Mucosa of descending colon (tissue), 3 donors: ENCODE results near the gene ARID1B. TPM values are rescaled to one million over a fixed set of nuclear protein-coding genes. Genes with fewer than 3 reads are reported as not detected.

ENCODE experiments used
- ATAC-seq: fragments of 200-7000 bp; cut with Tn5 transposase; one replicate; pipeline ENCODE4 v1.9.1; 2020; ENCODE audit warnings: mild to moderate bottlenecking, moderate library complexity
- DNase-seq, 3 donors: peaks; one replicate each; pipeline ENCODE4 v3.0.0-alpha.2; 2020
- H3K36me3 ChIP-seq: fragments of 200-600 bp; one replicate; pipeline ENCODE4 v1.8.0; 2021; ENCODE audit warnings: low read depth, mild to moderate bottlenecking
- H3K4me1 ChIP-seq: fragments of 200-600 bp; one replicate; pipeline ENCODE4 v1.8.0; 2021; ENCODE audit warnings: low read depth, mild to moderate bottlenecking
- H3K4me3 ChIP-seq: fragments of 200-600 bp; one replicate; pipeline ENCODE4 v1.8.0; 2021; ENCODE audit warnings: mild to moderate bottlenecking
- H3K9me3 ChIP-seq: fragments of 200-600 bp; one replicate; pipeline ENCODE4 v1.8.0; 2021; ENCODE audit warnings: mild to moderate bottlenecking
- intact Hi-C, 2 donors: fragments of 100-400 bp; cut with DNase I in 1 of 2; cut with micrococcal nuclease in 1 of 2; formaldehyde crosslinking; loops; one replicate each; pipeline versions ENCODE4 v1.11.0 to v1.11.1; 2022; cut with DNase I, micrococcal nuclease
- total RNA-seq, 3 donors: library from RNA; stranded (reverse); fragmentation: NEBNext Ultra II Directional in 2 of 3; extraction: Animal tissue kit (Norgen Biotek cat#: 25700) in 2 of 3; gene quantifications; one replicate each; pipeline versions ENCODE4 v1.2.1 to v1.2.4, GENCODE V29; 2021 to 2023
- TF ChIP-seq, protein P1 (sequence below): fragments of 200-600 bp; IDR thresholded peaks from one replicate; pipeline ENCODE4 v1.8.0; 2022; ENCODE audit warnings: antibody characterized with exemption, mild to moderate bottlenecking
- donor health status: DM: no; HTN: no; CAD: no; lungs with moderate emphysema.
- donor health status: DM: no; HTN: no; CAD: no.
- donor health status: DM: no; HTN: yes; CAD: no.

The ARID1B gene
- total RNA-seq, 3 donors from 2014 or later, result 71.8 to 102 (median 101) TPM

DNA sequence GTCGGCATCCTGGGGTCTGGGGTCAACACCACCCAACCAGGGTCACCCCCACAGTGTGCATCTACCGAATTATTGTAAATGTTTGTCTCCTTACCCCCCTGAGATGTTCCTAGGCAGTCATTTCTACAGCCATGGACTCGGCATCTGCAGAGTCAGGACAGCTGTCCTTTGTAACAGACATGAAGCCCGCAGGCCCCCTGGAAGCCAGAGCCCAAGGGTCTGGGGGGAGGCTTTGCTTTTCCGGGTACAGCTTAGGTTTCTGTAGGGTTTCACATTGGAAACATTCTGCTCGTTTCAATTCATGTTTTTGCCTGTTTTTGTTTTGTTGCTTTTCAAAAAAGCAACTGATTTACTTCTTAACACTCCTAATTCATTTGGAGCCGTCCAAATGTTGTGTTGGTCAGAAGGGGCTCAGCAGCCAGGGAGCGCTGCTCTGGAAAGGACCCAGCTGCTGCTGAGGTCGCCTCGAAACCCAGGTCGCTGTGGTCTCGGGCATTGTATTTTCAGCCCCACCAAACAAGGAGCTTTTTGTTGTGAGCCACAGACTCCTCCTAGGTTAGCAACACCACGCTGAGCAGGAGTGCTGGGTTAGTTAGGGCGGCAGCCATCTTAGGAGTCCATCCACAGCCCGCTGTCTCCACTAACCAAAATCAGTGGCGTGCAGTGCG lies 385.7 kb downstream of the ARID1B start:
- Histone ChIP-seq H3K36me3 (no peaks in the 10 kb centered on the region), H3K4me1 (no peaks in the 10 kb centered on the region), H3K4me3 (no peak overlapping the region), H3K9me3 (no peaks in the 10 kb centered on the region)
- DNase-seq, result no peak
- intact Hi-C loops, result no loop called here
- no peak for ATAC-seq
- TF ChIP-seq, protein P1, sequence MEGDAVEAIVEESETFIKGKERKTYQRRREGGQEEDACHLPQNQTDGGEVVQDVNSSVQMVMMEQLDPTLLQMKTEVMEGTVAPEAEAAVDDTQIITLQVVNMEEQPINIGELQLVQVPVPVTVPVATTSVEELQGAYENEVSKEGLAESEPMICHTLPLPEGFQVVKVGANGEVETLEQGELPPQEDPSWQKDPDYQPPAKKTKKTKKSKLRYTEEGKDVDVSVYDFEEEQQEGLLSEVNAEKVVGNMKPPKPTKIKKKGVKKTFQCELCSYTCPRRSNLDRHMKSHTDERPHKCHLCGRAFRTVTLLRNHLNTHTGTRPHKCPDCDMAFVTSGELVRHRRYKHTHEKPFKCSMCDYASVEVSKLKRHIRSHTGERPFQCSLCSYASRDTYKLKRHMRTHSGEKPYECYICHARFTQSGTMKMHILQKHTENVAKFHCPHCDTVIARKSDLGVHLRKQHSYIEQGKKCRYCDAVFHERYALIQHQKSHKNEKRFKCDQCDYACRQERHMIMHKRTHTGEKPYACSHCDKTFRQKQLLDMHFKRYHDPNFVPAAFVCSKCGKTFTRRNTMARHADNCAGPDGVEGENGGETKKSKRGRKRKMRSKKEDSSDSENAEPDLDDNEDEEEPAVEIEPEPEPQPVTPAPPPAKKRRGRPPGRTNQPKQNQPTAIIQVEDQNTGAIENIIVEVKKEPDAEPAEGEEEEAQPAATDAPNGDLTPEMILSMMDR, result no peak

GRCh38 chr6:157163434-157164159 lies 386.4 kb downstream of the ARID1B start:
- intact Hi-C loops, result no loop called here
- no peak overlapping the region for H3K4me3 ChIP-seq
- DNase-seq, result no peak
- no peak for ATAC-seq
- no peaks in the 10 kb centered on the region for H3K9me3 ChIP-seq
- TF ChIP-seq, protein P1, result no peak
- H3K36me3 ChIP-seq, result no peaks in the 10 kb centered on the region
- H3K4me1 ChIP-seq, result no peaks in the 10 kb centered on the region

DNA sequence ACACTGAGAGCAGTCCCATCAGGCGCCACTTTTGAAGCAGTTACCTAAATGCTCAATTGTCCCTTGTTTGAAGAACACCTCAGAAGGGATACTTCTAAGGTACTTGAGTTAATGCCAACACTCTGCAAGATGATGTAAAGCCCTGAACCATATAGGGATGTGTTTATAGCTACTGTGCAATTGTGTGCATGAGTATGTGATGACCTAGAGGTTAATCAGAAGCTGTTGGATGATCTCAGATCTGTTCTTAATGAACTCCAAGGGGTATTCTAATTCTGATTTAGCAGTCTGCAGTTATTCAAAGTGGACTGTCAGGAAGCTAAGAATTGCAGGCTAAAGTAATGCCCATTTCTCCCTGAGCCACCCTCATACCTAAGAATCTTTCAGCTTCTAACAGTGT lies 387.8 kb downstream of the ARID1B start:
- Histone ChIP-seq H3K9me3 (no peaks in the 10 kb centered on the region), H3K4me1 (no peaks in the 10 kb centered on the region), H3K4me3 (no peak overlapping the region), H3K36me3 (no peaks in the 10 kb centered on the region)
- DNase-seq (no peak), ATAC-seq (no peak)
- intact Hi-C loops, result no loop called here
- TF ChIP-seq, protein P1, result no peak

DNA sequence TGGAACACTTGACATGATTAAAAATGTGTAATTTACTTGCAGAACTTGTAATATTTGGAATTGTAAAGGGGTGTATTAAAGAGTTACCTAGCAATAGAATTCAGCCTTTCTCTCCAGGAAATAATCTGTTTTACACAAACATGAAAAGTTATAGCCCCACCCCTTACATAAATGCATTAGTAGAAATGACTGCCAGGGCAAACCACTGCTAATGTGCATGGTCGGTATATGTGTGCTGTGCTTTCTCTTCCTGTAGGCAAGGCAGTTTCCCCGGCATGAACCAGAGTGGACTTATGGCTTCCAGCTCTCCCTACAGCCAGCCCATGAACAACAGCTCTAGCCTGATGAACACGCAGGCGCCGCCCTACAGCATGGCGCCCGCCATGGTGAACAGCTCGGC lies 389.6 kb downstream of the ARID1B start:
- intact Hi-C loops, result no loop called here
- Histone ChIP-seq H3K4me3 (no peak overlapping the region), H3K36me3 (no peaks in the 10 kb centered on the region), H3K4me1 (no peaks in the 10 kb centered on the region), H3K9me3 (no peaks in the 10 kb centered on the region)
- DNase-seq (no peak), ATAC-seq (no peak)
- TF ChIP-seq, protein P1, result no peak

- H3K4me1 ChIP-seq, result no peaks in the 10 kb centered on the region
- H3K36me3 ChIP-seq, result no peaks in the 10 kb centered on the region
- no peak for DNase-seq
- no peak for ATAC-seq
- TF ChIP-seq, protein P1, result no peak
- H3K9me3 ChIP-seq, result no peaks in the 10 kb centered on the region
- intact Hi-C loops, result no loop called here
- no peak overlapping the region for H3K4me3 ChIP-seq
Observed at GRCh38 chr6:157167837-157168236, 390.7 kb downstream of the ARID1B start.
